Measurements from ENCODE around the gene ZIC4.

The ZIC4 gene

GRCh38 chr3:147371771-147372340 is 34.5 kb downstream of the ZIC4 start:
- in situ Hi-C loops (cut with HindIII; ENCODE audit: low sequenced_read_pairs), result no loop called here

GRCh38 chr3:147371140-147371539 is 35.2 kb downstream of the ZIC4 start:
- in situ Hi-C loops (cut with HindIII; ENCODE audit: low sequenced_read_pairs), result no loop called here

- in situ Hi-C loops (cut with HindIII; ENCODE audit: low sequenced_read_pairs), result no loop called here
Observed at GRCh38 chr3:147370349-147370748, 36.0 kb downstream of the ZIC4 start.

- in situ Hi-C loops (cut with HindIII; ENCODE audit: low sequenced_read_pairs), result no loop called here
Observed at GRCh38 chr3:147369661-147370123, 36.7 kb downstream of the ZIC4 start.

GRCh38 chr3:147369231-147369630 is 37.1 kb downstream of the ZIC4 start:
- in situ Hi-C loops (cut with HindIII; ENCODE audit: low sequenced_read_pairs), result no loop called here

GRCh38 chr3:147368561-147369221 is 37.7 kb downstream of the ZIC4 start:
- in situ Hi-C loops (cut with HindIII; ENCODE audit: low sequenced_read_pairs), result no loop called here

GRCh38 chr3:147368151-147368550 is 38.2 kb downstream of the ZIC4 start:
- in situ Hi-C loops (cut with HindIII; ENCODE audit: low sequenced_read_pairs), result no loop called here

GRCh38 chr3:147367676-147368075 is 38.7 kb downstream of the ZIC4 start:
- in situ Hi-C loops (cut with HindIII; ENCODE audit: low sequenced_read_pairs), result no loop called here

GRCh38 chr3:147365196-147366115 is 40.9 kb downstream of the ZIC4 start:
- in situ Hi-C loops (cut with HindIII; ENCODE audit: low sequenced_read_pairs), result no loop called here

- in situ Hi-C loops (cut with HindIII; ENCODE audit: low sequenced_read_pairs), result no loop called here
Observed at GRCh38 chr3:147364771-147365170, 41.6 kb downstream of the ZIC4 start.

- in situ Hi-C loops (cut with HindIII; ENCODE audit: low sequenced_read_pairs), result no loop called here
Observed at GRCh38 chr3:147361454-147362420, 44.6 kb downstream of the ZIC4 start.

- in situ Hi-C loops (cut with HindIII; ENCODE audit: low sequenced_read_pairs), result no loop called here
Observed at GRCh38 chr3:147360646-147361453, 45.5 kb downstream of the ZIC4 start.

GRCh38 chr3:147360051-147360439 is 46.3 kb downstream of the ZIC4 start:
- in situ Hi-C loops (cut with HindIII; ENCODE audit: low sequenced_read_pairs), result no loop called here

GRCh38 chr3:147359177-147360050 is 46.9 kb downstream of the ZIC4 start:
- in situ Hi-C loops (cut with HindIII; ENCODE audit: low sequenced_read_pairs), result no loop called here

- in situ Hi-C loops (cut with HindIII; ENCODE audit: low sequenced_read_pairs), result no loop called here
Observed at GRCh38 chr3:147358144-147358992, 48.0 kb downstream of the ZIC4 start.

GRCh38 chr3:147356909-147357900 is 49.1 kb downstream of the ZIC4 start:
- in situ Hi-C loops (cut with HindIII; ENCODE audit: low sequenced_read_pairs), result no loop called here

Measured in DLD1 (cell line).